ENCODE data around the gene NSFL1C. TPM values are rescaled to one million over a fixed set of nuclear protein-coding genes. Genes with fewer than 3 reads are reported as not detected.

The NSFL1C gene
- total RNA-seq, 4 donors from 2014 or later: 14.7 to 51.2 (median 48.8) TPM

- intact Hi-C loops (cut with DNase I; ENCODE audit: low total_unique reads): no loop called here
- Histone ChIP-seq H3K27ac (no peak overlapping the region), H3K27me3 (no peaks in the 10 kb centered on the region), H3K4me1 (no peaks in the 10 kb centered on the region), H3K4me3 (no peak overlapping the region), H3K9me3 (no peaks in the 10 kb centered on the region), H3K36me3 (no peaks in the 10 kb centered on the region)
- WGBS, 2 donors (ENCODE audit: low coverage in 1 of 2): 38 to 66% methylated on average over 2 to 9 of the region's 9 CpGs
- TF ChIP-seq POLR2AphosphoS5 (IDR thresholded peaks at IDR 0.05) (no peak), POLR2A (IDR thresholded peaks at IDR 0.05) (no peak), EP300 (IDR thresholded peaks at IDR 0.05; ENCODE audit: low read depth) (no peak), CTCF (IDR thresholded peaks at IDR 0.05) (no peak)
- DNase-seq: no peak
- in situ Hi-C loops (cut with MboI; ENCODE audit: low pct_ligation_motif_present in 1 of 4, low pct_unique_long_range_greater_than_20kb in 1 of 4, low sequenced_read_pairs in 3 of 4): no loop called here
These were observed 13.4 kb upstream of the NSFL1C start for GRCh38 chr20:1479831-1480595.

GRCh38 chr20:1478566-1478965, 11.9 kb upstream of the NSFL1C start:
- no peaks in the 10 kb centered on the region for H3K9me3 ChIP-seq
- H3K27me3 ChIP-seq: no peaks in the 10 kb centered on the region
- no peaks in the 10 kb centered on the region for H3K4me1 ChIP-seq
- DNase-seq: no peak
- intact Hi-C loops (cut with DNase I; ENCODE audit: low total_unique reads) (no loop called here), in situ Hi-C loops (cut with MboI; ENCODE audit: low pct_ligation_motif_present in 1 of 4, low pct_unique_long_range_greater_than_20kb in 1 of 4, low sequenced_read_pairs in 3 of 4) (no loop called here)
- 74 to 82% methylated on average over 3 to 4 of the region's 4 CpGs for WGBS, 2 donors (ENCODE audit: low coverage in 1 of 2)
- H3K27ac ChIP-seq: no peak overlapping the region
- H3K36me3 ChIP-seq: no peaks in the 10 kb centered on the region
- no peak overlapping the region for H3K4me3 ChIP-seq
- TF ChIP-seq CTCF (IDR thresholded peaks at IDR 0.05) (no peak), POLR2AphosphoS5 (IDR thresholded peaks at IDR 0.05) (no peak), POLR2A (IDR thresholded peaks at IDR 0.05) (no peak), EP300 (IDR thresholded peaks at IDR 0.05; ENCODE audit: low read depth) (no peak)

- 77 to 83% methylated on average over 1 to 6 of the region's 7 CpGs for WGBS, 2 donors (ENCODE audit: low coverage in 1 of 2)
- Histone ChIP-seq H3K27me3 (no peaks in the 10 kb centered on the region), H3K27ac (no peak overlapping the region), H3K36me3 (no peaks in the 10 kb centered on the region), H3K9me3 (no peaks in the 10 kb centered on the region), H3K4me3 (no peak overlapping the region), H3K4me1 (no peaks in the 10 kb centered on the region)
- TF ChIP-seq POLR2AphosphoS5 (IDR thresholded peaks at IDR 0.05): no peak
- no peak for TF ChIP-seq EP300 (IDR thresholded peaks at IDR 0.05; ENCODE audit: low read depth)
- no peak for TF ChIP-seq CTCF (IDR thresholded peaks at IDR 0.05)
- TF ChIP-seq POLR2A (IDR thresholded peaks at IDR 0.05): no peak
- intact Hi-C loops (cut with DNase I; ENCODE audit: low total_unique reads): no loop called here
- DNase-seq: no peak
- in situ Hi-C loops (cut with MboI; ENCODE audit: low pct_ligation_motif_present in 1 of 4, low pct_unique_long_range_greater_than_20kb in 1 of 4, low sequenced_read_pairs in 3 of 4): no loop called here
These were observed 11.3 kb upstream of the NSFL1C start for GRCh38 chr20:1477896-1478490.

- in situ Hi-C loops (cut with MboI; ENCODE audit: low pct_ligation_motif_present in 1 of 4, low pct_unique_long_range_greater_than_20kb in 1 of 4, low sequenced_read_pairs in 3 of 4): loop anchor here in 3 of 4 donors (25.0 kb wide), 2 partner anchors 338 to 363 kb away; partner anchors contain the start of gene PSMF1 (in 2 of the 3)
- no peak overlapping the region for H3K4me3 ChIP-seq
- 73% methylated on average over 4 of the region's 4 CpGs; no CpG with 5 or more reads in 1 of the 2 donors for WGBS, 2 donors (ENCODE audit: low coverage in 1 of 2)
- H3K4me1 ChIP-seq: peaks cover 0 to 14% (median 4%) of the 10 kb centered on the region in 4 donors
- no peaks in the 10 kb centered on the region for H3K27me3 ChIP-seq
- DNase-seq: no peak
- no peaks in the 10 kb centered on the region for H3K9me3 ChIP-seq
- intact Hi-C loops (cut with DNase I; ENCODE audit: low total_unique reads): no loop called here
- no peaks in the 10 kb centered on the region for H3K36me3 ChIP-seq
- no peak for TF ChIP-seq EP300 (IDR thresholded peaks at IDR 0.05; ENCODE audit: low read depth)
- no peak for TF ChIP-seq CTCF (IDR thresholded peaks at IDR 0.05)
- TF ChIP-seq POLR2A (IDR thresholded peaks at IDR 0.05): no peak
- TF ChIP-seq POLR2AphosphoS5 (IDR thresholded peaks at IDR 0.05): no peak
- H3K27ac ChIP-seq: no peak overlapping the region
These were observed 8.4 kb upstream of the NSFL1C start for GRCh38 chr20:1474817-1475603.
